GM21825 (cell line): Measurements from ENCODE around the gene GALNT13.

ENCODE experiments used
- ATAC-seq: cut with Tn5 transposase; IDR thresholded peaks from one replicate; pipeline ENCODE4 v1.9.1; 2021; ENCODE audit warnings: mild to moderate bottlenecking, moderate library complexity; ENCODE audit not compliant: unreplicated experiment

Gene GALNT13

GRCh38 chr2:153871231-153872221 is at the start of gene GALNT13:
Gene GALNT13, plus strand, starts transcription at chr2:153871922.
- ATAC-seq = no peak

DNA sequence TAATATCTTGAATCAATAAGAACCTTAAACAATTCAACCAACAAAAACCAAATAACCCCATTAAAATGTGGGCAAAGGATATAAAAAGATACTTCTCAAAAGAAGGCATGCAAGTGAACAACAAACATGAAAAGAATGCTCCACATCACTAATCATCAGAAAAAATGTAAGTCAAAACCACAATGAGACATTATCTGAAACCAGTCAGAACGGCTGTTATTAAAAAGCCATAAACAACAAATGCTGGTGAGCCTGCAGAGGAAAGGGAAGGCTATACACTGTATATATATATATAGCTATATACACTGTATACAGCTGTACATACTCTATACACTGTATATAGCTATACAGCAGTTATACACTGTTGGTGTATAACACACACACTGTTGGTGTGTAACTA is 47.8 kb upstream of the GALNT13 start:
- no peak for ATAC-seq

DNA sequence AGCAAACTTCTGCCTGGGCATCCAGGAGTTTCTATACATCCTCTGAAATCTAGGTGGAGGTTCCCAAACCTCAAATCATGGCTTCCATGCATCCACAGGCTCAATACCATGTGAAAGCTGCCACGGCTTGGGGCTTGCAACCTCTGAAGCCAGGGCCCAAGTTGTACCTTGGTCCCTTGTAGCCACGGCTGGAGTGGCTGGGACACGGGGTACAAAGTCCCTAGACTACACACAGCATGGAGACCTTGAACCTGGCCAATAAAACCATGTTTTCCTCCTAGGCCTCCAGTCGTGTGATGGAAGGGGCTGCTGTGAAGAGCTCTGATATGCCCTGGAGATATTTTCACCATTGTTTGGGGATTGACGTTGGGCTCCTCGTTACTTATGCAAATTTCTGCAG is 43.4 kb upstream of the GALNT13 start:
- ATAC-seq = no peak

DNA sequence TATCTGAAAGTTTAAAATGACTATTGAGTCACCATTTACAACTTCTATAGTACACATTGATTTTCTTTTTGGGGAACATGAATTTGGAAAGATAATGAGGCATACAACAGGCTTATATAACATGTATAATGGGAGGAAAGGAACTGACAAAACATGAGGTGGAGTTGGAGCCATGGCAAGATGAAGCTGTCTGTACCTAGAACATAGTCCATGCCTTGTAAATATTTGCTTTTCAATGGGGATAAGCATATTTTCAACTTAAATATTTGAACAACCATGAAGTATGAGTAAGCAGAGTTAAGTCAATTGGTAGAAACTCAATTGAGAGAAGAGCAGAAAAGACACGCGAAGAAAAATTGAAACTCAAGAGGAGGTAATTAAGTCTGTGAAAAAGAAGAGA is 37.1 kb upstream of the GALNT13 start:
- ATAC-seq = no peak

- no peak for ATAC-seq
Observed at GRCh38 chr2:153858250-153858649, 13.5 kb upstream of the GALNT13 start.

DNA sequence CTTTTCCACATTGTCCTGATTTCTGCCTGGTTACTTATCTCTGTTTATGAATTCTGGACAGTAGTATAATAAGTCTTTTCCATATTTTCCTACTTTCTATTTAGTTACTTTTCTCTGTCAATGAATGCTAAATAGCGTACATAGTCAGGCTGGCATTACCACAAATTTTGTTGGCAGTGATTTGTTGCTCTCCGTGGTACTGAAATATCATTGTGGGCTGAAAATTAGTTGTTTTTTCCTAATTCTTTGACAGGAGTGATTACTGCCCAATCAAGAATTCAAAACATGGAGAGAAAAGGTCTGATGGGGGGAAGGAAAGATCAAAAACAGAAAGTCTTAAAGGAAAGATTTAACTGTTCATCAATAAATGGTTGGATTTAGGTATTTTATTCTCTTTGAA is 7.7 kb upstream of the GALNT13 start:
- no peak for ATAC-seq

DNA sequence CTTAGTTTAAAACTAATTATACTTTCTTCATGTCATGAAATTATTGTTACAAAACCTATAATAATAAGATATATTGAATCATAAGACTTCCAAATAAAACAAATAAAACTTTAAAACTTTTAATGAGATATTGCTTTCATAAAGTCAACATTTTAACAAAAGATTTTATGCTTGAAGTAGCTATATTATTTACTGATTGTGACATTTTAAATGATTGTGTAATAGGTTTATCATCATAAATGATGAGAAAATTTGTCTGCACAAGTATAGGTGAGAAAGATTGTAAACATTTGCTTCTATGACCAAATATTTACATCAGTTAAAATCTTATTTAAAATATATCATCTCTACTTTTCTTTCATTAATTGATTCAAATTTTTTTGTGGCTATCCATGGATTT is 5.1 kb upstream of the GALNT13 start:
- ATAC-seq = no peak

GRCh38 chr2:153870308-153870707 is 1.4 kb upstream of the GALNT13 start:
- ATAC-seq = no peak

DNA sequence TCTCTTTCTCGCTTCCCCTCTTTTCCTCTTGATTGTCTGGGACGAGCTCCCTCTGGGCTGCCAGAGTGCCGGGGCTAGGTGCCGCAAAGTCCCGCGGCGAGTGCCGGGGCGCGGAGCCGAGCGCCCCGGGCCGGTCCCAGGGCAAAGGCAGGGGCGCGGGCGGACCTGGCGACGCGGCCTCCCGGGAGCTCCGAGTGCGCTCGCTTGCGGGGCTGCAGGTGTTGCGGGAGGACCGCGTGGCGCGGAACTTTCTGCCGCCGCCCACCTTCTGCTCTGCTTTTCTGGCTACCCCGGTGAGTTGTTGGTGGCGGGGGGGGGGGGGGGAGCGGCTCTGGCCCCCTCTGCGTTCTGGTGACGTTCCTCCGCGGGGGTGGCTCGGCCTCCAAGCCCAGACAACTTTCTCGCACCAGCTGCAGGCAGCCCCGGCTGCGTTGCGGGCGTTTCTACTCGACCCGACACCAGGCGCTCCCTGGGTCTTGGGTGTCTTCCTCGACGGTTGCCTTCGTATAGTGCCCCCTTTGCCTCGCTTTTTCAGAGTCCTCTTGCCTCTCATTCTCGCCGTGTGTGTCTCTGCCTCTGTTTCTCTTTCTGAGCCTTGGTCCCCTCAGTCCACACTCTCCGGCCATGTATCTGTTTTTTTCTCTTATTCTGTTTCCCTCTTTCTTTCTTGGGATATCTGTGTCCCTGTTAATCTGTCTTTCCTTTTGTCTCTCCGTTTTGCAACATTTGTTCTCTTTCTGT is 759 bp downstream of the GALNT13 start:
- ATAC-seq = no peak

DNA sequence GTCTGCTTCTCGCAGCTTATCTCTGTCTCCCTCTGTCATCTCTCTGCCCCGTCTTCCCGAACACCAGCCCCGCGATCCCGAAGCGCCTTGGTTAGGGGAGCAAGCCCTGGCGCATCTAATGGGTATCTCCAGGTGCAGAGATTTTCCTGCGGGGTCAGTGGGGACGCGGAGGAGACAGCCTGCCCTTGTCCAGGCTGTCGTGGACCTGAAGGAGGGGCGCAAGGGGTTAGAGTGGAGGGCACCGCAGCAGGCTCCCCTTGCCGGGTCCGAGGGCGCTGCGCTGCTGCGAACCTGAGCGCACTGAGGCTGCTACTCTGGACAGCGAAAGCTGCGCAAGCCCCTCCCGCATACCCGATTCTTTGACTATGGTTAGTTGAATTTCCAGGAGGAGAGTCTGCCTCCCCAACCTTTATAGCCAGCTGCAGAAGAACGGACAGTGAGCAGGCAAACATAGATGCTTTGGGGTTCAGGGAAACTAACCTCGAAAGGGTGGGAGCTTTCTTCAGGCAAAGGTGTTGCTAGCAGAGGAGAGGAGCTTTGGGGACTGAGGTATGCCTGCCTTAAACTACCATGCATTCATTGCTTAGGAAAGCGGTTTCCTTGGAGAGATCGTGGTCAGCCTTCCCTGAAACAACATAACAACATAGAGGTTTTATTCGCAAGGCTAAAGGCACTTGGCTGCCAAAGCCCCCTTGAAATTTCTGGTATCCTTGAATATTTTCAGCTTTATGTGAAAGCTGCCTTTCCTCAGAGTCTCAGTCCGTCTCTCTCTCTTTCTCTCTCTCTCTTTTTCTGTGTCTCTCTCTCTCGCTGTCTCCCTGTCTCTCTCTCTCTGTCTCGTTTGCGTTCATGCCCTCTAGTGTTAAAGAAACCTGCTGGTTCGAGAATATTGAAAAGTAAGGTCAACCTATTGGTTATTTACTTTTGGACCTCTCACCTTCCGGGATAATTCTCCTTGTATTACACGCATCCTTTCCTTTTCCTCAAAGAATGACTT is 1.6 kb downstream of the GALNT13 start:
- no peak for ATAC-seq

- ATAC-seq = no peak
Observed at GRCh38 chr2:153875801-153876466, 4.2 kb downstream of the GALNT13 start.

DNA sequence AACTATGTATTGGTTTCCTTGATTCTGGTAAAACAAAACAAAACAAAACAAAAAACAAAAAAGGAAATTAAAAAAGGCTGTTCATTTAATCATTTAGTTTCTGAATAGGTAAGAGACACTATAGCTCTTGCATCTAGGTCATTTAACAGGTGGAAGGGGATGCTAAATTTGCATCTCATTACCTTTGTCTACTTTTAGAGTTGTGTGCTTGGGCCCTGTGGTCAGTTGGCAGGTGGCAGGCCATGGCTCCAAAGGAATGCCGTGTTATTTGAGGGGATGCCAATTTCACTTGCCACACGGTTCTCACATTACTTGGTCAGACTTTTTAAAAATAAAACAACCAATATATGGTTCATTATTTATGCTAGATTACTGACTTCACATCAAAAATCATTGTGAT is 9.2 kb downstream of the GALNT13 start:
- no peak for ATAC-seq

GRCh38 chr2:153886833-153887232 is 15.1 kb downstream of the GALNT13 start:
- ATAC-seq = no peak

DNA sequence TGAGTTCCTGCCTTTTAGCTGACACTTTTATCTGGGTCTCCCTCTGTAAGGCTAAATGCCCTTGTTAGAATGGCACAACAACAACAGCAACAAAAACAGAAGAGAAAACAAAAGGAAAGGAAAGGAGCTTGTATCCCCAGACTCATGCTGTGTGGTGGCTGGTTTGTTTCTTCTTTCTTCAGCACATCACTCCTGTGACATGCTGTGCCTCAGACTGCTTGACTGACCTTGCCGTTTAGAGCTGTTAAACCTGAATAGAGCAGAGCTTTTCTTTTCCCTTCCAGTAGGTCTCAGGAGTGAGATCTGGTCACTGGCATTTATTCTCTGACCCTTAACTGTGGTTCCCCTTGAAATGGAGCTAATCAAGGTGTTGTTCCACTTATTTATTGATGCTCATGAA is 18.9 kb downstream of the GALNT13 start:
- no peak for ATAC-seq

DNA sequence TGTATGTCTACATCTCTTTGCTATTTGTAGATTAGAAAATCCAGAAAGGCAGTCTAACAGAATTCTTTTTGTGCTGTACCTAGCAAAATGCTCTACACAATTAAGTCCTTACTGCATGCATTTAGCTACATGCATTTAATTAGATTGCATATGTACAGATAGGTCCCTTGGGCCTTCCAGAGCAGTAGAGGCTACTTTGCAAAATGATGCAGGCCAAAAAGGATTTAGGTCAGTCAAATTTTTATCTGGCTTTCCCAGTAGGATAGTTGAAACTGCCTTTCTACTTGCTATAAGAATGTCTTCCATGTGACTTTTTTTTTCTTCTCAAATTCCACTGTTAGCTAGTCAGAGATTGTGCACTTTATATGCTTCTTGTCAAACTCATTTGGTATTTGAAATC is 19.3 kb downstream of the GALNT13 start:
- ATAC-seq = no peak

DNA sequence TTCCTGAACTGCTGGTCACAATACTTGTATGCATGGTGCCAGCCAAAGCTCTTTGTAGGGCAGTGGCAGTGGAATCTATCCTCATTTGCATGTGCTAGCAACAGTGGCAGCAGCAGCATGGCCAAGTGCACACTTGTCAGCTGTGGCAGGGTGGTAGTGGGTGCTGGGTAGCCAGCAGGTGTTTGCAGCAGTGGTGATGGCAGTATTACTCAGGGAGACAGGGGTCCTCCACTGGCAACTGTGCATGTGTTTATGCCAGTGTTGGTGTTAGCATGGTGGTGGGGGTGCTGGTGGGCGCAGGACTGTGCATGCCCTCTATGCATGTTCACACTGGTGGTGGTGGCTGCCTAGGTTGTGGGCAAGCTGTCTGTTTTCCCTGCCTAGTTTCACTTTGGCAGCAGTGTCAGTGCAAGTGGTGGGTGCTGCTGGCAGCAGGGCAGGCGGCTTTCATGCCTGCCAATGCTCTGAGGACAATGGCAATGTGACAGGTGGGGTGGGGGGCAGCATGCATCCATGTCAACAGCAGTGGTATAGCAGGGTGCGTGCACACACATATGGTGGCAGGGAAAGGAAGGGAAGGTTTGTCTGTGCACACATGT is 41.2 kb downstream of the GALNT13 start:
- no peak for ATAC-seq

DNA sequence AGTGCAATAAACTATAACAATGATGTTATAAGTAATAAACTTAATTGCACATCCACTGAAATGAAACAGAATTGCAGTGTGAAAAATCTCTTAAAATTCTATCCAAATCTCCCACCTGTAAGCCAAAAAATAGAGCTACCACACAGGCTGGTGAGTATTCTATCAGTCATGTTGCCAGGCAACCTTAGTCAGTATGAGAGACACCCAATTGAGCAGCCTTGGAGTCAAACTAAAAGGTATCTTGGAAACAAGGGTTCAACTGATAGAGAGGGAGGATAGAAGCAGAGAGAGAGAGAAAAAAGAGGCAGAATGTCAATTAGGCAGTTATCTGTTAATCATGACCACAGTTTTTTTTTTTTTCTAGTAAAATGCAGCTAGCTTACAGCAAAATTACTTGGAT is 45.8 kb downstream of the GALNT13 start:
- no peak for ATAC-seq

- no peak for ATAC-seq
Observed at GRCh38 chr2:153935511-153935910, 63.8 kb downstream of the GALNT13 start.

GRCh38 chr2:153939124-153939796 is 67.5 kb downstream of the GALNT13 start:
- ATAC-seq = no peak
